Measurements from ENCODE around the gene RDH14.

DNA sequence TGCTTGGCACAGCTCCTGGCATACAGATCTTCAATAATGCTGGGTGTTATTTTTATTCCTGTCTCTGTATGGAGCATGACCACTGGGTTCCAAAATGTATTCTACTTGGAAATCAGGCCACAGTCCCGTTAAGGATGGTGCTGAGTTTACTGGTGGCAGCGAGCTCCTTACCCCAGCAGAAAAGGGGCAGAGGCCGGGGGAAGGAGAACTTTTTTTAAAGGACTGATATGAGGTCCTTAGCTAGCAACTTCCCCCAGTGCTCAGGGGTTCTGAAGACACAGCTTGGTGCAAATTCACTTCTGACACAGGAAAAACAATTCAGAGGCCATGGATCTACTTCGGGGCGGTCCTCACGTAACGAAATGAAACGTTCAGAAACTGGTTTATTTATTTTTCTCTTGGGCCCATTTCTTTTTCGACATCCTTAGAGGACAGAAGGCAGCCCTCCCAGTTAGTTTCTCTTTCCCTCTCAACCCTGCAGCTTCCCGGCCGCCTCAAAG is 872 bp downstream of the RDH14 start:
- no peak for TF ChIP-seq EZH2phosphoT487 (IDR thresholded peaks at IDR 0.05; ENCODE audit: borderline replicate concordance, low read length)
- TF ChIP-seq, protein P1, sequence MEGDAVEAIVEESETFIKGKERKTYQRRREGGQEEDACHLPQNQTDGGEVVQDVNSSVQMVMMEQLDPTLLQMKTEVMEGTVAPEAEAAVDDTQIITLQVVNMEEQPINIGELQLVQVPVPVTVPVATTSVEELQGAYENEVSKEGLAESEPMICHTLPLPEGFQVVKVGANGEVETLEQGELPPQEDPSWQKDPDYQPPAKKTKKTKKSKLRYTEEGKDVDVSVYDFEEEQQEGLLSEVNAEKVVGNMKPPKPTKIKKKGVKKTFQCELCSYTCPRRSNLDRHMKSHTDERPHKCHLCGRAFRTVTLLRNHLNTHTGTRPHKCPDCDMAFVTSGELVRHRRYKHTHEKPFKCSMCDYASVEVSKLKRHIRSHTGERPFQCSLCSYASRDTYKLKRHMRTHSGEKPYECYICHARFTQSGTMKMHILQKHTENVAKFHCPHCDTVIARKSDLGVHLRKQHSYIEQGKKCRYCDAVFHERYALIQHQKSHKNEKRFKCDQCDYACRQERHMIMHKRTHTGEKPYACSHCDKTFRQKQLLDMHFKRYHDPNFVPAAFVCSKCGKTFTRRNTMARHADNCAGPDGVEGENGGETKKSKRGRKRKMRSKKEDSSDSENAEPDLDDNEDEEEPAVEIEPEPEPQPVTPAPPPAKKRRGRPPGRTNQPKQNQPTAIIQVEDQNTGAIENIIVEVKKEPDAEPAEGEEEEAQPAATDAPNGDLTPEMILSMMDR (IDR thresholded peaks at IDR 0.05; ENCODE audit: low read depth, low read length, poor library complexity, severe bottlenecking), result no peak

Measured in DOHH2 (cell line).